Measurements from ENCODE around the gene STX18.

The STX18 gene

DNA sequence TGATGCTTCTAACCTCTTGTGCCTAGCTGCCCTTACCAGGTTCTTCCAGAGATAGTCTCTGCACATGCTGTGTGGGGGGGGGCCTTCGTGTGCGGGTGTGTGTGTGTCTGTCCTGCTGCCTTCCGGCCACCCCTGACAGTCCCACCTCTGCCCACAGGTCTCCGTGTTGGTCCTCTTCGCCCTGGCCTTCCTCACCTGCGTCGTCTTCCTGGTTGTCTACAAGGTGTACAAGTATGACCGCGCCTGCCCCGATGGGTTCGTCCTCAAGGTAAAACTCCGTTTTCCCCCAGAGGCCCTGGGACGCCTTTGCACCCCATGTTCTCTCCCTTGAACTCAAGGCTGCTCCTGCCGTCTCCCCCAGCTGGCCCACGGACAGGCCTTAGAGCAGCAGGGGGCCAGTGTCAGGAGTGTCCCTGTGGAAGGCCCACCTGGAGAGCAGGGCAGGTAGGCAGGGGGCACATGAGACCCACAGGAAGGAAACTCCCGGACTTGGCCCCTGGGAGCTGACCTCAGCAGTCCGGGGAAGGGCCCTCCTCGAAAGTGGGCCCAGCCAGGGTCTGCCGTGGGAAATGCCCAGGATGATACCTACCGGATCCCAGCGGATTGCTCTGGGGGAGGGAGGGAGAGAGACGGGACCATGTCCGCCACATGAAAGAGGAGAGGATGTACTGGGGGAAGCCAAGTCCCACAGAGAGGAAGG, 132.3 kb downstream of the STX18 start:
- TF ChIP-seq, protein P1, sequence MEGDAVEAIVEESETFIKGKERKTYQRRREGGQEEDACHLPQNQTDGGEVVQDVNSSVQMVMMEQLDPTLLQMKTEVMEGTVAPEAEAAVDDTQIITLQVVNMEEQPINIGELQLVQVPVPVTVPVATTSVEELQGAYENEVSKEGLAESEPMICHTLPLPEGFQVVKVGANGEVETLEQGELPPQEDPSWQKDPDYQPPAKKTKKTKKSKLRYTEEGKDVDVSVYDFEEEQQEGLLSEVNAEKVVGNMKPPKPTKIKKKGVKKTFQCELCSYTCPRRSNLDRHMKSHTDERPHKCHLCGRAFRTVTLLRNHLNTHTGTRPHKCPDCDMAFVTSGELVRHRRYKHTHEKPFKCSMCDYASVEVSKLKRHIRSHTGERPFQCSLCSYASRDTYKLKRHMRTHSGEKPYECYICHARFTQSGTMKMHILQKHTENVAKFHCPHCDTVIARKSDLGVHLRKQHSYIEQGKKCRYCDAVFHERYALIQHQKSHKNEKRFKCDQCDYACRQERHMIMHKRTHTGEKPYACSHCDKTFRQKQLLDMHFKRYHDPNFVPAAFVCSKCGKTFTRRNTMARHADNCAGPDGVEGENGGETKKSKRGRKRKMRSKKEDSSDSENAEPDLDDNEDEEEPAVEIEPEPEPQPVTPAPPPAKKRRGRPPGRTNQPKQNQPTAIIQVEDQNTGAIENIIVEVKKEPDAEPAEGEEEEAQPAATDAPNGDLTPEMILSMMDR (IDR thresholded peaks at IDR 0.05; ENCODE audit: insufficient read depth, missing control alignments): no peak
- FAIRE-seq: no peak

DNA sequence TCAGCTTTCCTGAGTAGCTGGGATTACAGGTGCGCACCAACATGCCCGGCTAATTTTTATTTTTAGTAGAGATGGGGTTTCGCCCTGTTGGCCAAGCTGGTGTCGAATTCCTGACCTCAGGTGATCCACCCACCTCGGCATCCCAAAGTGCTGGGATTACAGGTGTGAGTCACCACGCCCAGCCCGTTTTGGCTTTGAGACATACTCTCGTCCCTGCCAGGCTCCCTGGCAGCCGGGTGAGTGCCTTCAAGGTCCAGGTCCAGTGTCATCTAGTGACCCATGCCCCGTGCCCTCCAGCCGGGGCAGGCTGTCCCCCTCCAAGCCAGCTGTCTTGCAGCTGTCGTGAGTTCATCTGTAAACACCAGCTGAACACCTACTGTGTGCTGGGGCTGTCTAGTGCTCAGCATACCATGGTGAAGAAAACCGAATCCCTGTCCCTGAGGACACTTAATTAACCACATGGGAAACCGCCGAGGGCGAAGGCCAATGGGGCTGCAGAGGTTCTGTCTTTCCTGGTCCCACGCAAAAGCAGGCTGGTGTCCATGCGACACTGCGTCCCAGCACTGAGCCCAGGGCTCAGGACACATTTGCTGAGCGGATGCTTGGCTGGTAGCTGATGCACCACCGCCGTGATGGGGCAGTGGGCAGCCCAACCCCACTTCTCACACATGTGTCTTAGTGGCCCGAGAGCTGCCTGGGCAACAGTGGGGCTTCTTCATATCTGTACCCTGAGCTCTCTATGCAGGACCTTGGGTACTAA, 133.1 kb downstream of the STX18 start:
- no peak for FAIRE-seq
- no peak for DNase-seq (ENCODE audit: insufficient read length, low spot score)
- TF ChIP-seq, protein P1 (IDR thresholded peaks at IDR 0.05; ENCODE audit: insufficient read depth, missing control alignments): no peak

More for the DNA sequence above, 132.3 kb downstream of the STX18 start:
- no peak for DNase-seq (ENCODE audit: insufficient read length, low spot score)

GRCh38 chr4:4408132-4408523, 133.7 kb downstream of the STX18 start:
- TF ChIP-seq, protein P1 (IDR thresholded peaks at IDR 0.05; ENCODE audit: insufficient read depth, missing control alignments): no peak
- DNase-seq (ENCODE audit: insufficient read length, low spot score): no peak
- no peak for FAIRE-seq

- no peak for DNase-seq (ENCODE audit: insufficient read length, low spot score)
- TF ChIP-seq, protein P1 (IDR thresholded peaks at IDR 0.05; ENCODE audit: insufficient read depth, missing control alignments): no peak
- FAIRE-seq: no peak
Measured at GRCh38 chr4:4407299-4408131, 134.3 kb downstream of the STX18 start.

GRCh38 chr4:4406455-4407298, 135.2 kb downstream of the STX18 start:
- TF ChIP-seq, protein P1 (IDR thresholded peaks at IDR 0.05; ENCODE audit: insufficient read depth, missing control alignments): no peak
- no peak for FAIRE-seq

GRCh38 chr4:4405358-4405962, 136.4 kb downstream of the STX18 start:
- FAIRE-seq (no peak), DNase-seq (ENCODE audit: insufficient read length, low spot score) (no peak)
- TF ChIP-seq, protein P1 (IDR thresholded peaks at IDR 0.05; ENCODE audit: insufficient read depth, missing control alignments): no peak

More at GRCh38 chr4:4406455-4407298, 135.2 kb downstream of the STX18 start:
- no peak for DNase-seq (ENCODE audit: insufficient read length, low spot score)

Data from D721Med (cell line).